OCI-LY3 (cell line): ENCODE results near the gene FGR.

Experiments used
- H2AFZ ChIP-seq: fragments of 200-600, 300-600 bp; shearing (Covaris generic); 2 replicates; pipeline ENCODE4 v1.6.0; 2014; ENCODE audit warnings: antibody characterized with exemption, low read depth, low read length
- H3K27ac ChIP-seq: fragments of 200-600, 300-600 bp; sonication (generic); 2 replicates; pipeline ENCODE4 v1.5.1; 2014; ENCODE audit warnings: mild to moderate bottlenecking, low read length, moderate library complexity, mixed read lengths
- H3K27me3 ChIP-seq: fragments of 200-600, 300-600 bp; sonication (generic); 2 replicates; pipeline ENCODE4 v1.6.1; 2014; ENCODE audit warnings: low read depth, low read length, mixed read lengths
- H3K36me3 ChIP-seq: fragments of 200-600, 300-600 bp; sonication (generic); replicated peaks from 2 replicates; pipeline ENCODE3; 2014; ENCODE audit warnings: low read depth, low read length, mixed read lengths
- H3K4me1 ChIP-seq: fragments of 300-600, 200-600 bp; sonication (generic); 2 replicates; pipeline ENCODE4 v1.6.1; 2014; ENCODE audit warnings: low read length, mixed read lengths
- H3K4me2 ChIP-seq: fragments of 200-600, 300-600 bp; sonication (generic); 2 replicates; pipeline ENCODE4 v1.6.1; 2014; ENCODE audit warnings: low read length, mixed read lengths
- H3K4me3 ChIP-seq: fragments of 300-600, 200-600 bp; sonication (generic); 2 replicates; pipeline ENCODE4 v1.5.1; 2014; ENCODE audit warnings: antibody characterized with exemption, mild to moderate bottlenecking, low read length, moderate library complexity
- H3K79me2 ChIP-seq: fragments of 300-600, 200-600 bp; shearing (Covaris generic); 2 replicates; pipeline ENCODE4 v1.6.1; 2014; ENCODE audit warnings: mild to moderate bottlenecking, low read length, mixed read lengths
- H3K9ac ChIP-seq: fragments of 300-600, 200-600 bp; shearing (Covaris generic); 2 replicates; pipeline ENCODE4 v1.6.0; 2014; ENCODE audit warnings: mild to moderate bottlenecking, low read length, moderate library complexity
- H3K9me3 ChIP-seq: fragments of 200-600, 300-600 bp; shearing (Covaris generic); 2 replicates; pipeline ENCODE4 v1.6.1; 2014; ENCODE audit warnings: low read length, mixed read lengths; ENCODE audit not compliant: insufficient read depth
- H4K20me1 ChIP-seq: fragments of 200-600, 300-600 bp; sonication (generic); 2 replicates; pipeline ENCODE4 v1.6.1; 2016; ENCODE audit warnings: low read length, mixed read lengths; ENCODE audit not compliant: insufficient read depth
- EZH2phosphoT487 ChIP-seq: fragments of 200-600 bp; shearing (Covaris generic); IDR thresholded peaks from 2 replicates; pipeline ENCODE4 v1.6.1; 2018; ENCODE audit warnings: antibody characterized with exemption, mixed run types, low read depth
- TF ChIP-seq, protein P1 (sequence below): fragments of 200-600, 300-600 bp; sonication (generic); IDR thresholded peaks from 2 replicates; pipeline ENCODE4 v1.5.1; 2014; ENCODE audit warnings: antibody characterized with exemption, low read length, low read depth

The FGR gene

DNA sequence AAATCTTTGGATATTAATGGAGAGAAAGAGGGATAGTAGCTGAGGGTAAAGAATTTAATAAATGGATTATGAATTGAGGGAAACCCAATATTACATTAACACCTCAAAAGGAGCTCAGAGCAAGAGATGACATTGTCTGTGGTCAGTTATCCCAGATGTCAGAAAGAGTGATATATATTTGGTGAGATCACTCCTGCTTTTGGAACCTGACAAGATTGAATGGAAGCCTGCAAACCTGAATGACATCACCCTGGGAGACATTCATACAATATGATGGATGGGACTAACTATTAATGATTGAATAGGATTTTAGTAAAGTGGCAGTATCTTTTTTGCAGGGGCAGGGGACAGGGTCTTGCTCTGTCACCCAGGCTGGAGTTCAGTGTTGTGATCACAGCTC lies 43.8 kb upstream of the FGR start:
- TF ChIP-seq, protein P1, sequence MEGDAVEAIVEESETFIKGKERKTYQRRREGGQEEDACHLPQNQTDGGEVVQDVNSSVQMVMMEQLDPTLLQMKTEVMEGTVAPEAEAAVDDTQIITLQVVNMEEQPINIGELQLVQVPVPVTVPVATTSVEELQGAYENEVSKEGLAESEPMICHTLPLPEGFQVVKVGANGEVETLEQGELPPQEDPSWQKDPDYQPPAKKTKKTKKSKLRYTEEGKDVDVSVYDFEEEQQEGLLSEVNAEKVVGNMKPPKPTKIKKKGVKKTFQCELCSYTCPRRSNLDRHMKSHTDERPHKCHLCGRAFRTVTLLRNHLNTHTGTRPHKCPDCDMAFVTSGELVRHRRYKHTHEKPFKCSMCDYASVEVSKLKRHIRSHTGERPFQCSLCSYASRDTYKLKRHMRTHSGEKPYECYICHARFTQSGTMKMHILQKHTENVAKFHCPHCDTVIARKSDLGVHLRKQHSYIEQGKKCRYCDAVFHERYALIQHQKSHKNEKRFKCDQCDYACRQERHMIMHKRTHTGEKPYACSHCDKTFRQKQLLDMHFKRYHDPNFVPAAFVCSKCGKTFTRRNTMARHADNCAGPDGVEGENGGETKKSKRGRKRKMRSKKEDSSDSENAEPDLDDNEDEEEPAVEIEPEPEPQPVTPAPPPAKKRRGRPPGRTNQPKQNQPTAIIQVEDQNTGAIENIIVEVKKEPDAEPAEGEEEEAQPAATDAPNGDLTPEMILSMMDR, result no peak
- no peak for TF ChIP-seq EZH2phosphoT487
- no peaks in the 10 kb centered on the region for H3K36me3 ChIP-seq
- no peak overlapping the region for H3K9ac ChIP-seq
- no peak overlapping the region for H2AFZ ChIP-seq
- H3K27ac ChIP-seq, result no peak overlapping the region
- no peaks in the 10 kb centered on the region for H3K79me2 ChIP-seq
- H3K4me3 ChIP-seq, result no peak overlapping the region
- no peak overlapping the region for H3K4me2 ChIP-seq
- H3K4me1 ChIP-seq, result no peaks in the 10 kb centered on the region
- no peaks in the 10 kb centered on the region for H3K27me3 ChIP-seq
- no peaks in the 10 kb centered on the region for H3K9me3 ChIP-seq
- no peaks in the 10 kb centered on the region for H4K20me1 ChIP-seq

DNA sequence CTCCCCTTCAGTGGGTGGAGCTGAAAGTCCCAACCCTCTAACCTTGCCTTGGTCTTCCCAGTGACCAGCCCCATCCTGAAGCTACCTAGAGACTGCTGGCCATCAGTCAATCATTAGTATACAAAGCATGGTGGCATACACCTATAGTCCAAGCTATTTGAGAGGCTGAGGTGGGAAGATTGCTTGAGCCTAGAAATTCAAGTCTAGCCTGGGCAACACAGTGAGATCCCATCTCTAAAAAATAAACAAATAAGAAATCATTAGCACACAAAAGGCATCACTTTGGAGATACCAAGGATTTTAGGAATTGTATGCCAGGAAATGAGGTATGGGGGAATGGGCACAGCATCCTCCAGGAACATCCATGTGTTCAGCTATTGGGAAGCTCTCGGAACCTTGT lies 41.4 kb upstream of the FGR start:
- Histone ChIP-seq H3K79me2 (no peaks in the 10 kb centered on the region), H4K20me1 (no peaks in the 10 kb centered on the region), H3K9me3 (no peaks in the 10 kb centered on the region), H2AFZ (no peak overlapping the region), H3K4me1 (peaks cover 10% of the 10 kb centered on the region), H3K27ac (no peak overlapping the region), H3K9ac (no peak overlapping the region), H3K36me3 (no peaks in the 10 kb centered on the region), H3K27me3 (no peaks in the 10 kb centered on the region), H3K4me3 (no peak overlapping the region), H3K4me2 (no peak overlapping the region)
- TF ChIP-seq, protein P1, result no peak
- TF ChIP-seq EZH2phosphoT487, result no peak

DNA sequence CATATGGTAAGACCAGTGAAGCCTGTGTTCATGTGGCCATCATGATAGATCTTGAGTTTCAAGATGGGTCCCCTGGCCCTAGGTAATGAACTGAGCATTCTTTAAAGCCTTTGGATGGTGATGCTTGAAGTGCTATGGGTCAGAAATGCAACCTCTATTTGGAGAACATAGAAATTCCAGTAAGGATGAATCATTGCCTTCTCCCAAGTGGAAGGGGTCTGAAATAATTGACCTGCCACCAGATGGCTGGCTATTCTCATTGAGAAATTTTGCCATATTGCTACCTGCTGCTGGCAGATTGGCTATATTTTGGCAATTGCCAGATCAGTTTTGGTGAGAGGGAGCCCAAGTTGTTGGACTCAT lies 37.7 kb upstream of the FGR start:
- no peak overlapping the region for H3K27ac ChIP-seq
- no peak overlapping the region for H3K9ac ChIP-seq

DNA sequence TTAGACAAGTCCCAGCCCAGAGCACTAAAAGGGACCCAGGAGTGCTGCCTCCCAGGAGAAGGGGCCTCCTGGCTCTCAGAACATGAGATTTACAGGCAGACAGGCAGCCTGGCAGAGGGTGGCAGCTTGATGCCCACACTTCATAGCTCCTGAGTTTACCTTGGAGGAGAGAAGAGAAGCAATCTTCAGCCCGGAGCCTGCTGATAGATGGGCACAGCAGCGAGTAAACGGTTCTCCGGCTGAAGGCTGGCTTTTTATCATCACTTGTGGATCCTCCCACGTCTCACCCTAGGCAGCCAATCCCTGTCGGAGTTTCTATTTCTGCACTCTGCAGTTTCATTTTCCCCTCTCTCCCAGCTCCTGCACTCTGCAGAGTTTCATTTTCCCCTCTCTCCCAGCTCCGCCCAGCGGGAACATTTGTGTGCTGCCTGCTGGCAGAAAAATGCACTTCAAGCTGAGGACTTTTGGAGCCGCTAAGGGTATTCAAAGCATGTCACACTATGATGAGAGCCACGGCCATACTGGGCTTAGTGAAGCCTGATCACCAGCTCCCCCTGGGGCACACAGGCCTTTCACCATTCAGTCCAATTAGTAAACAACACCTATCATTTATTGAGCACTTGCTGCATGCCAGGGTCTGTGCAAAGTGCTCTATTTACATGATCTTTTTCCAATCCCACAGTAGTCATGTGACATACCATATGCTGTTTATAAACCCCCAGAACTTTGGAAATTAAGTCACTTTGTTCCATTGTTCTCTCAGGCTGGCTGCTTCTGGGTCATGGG lies 37.2 kb upstream of the FGR start, which contains the start of gene IFI6:
TSS of gene IFI6 (minus strand) at position 229 of the 786 bp plus-strand sequence. CDS start 2,878 bp downstream, outside the sequence.
- no peaks in the 10 kb centered on the region for H3K36me3 ChIP-seq
- no peaks in the 10 kb centered on the region for H3K27me3 ChIP-seq
- H3K27ac ChIP-seq, result no peak within 1 kb of the TSS
- H3K4me2 ChIP-seq, result peak within 1 kb of the TSS; percentile 96
- H3K4me3 ChIP-seq, result peak within 1 kb of the TSS; percentile 87
- H3K79me2 ChIP-seq, result no peaks in the 10 kb centered on the region
- H2AFZ ChIP-seq, result peak within 1 kb of the TSS; percentile 98
- TF ChIP-seq, protein P1, result peak; percentile 31; the same call in 1 of the 2 replicates
- no peak for TF ChIP-seq EZH2phosphoT487
- H3K4me1 ChIP-seq, result peaks cover 13% of the 10 kb centered on the region
- no peaks in the 10 kb centered on the region for H4K20me1 ChIP-seq
- H3K9me3 ChIP-seq, result no peaks in the 10 kb centered on the region
- H3K9ac ChIP-seq, result peak within 1 kb of the TSS; percentile 47

More for the DNA sequence above, 37.7 kb upstream of the FGR start:
- no peaks in the 10 kb centered on the region for H3K9me3 ChIP-seq
- H3K36me3 ChIP-seq, result no peaks in the 10 kb centered on the region
- peak overlapping the region; percentile 98 for H2AFZ ChIP-seq
- peak overlapping the region; percentile 96 for H3K4me2 ChIP-seq
- peak overlapping the region; percentile 87 for H3K4me3 ChIP-seq
- H3K27me3 ChIP-seq, result no peaks in the 10 kb centered on the region
- no peaks in the 10 kb centered on the region for H3K79me2 ChIP-seq
- no peaks in the 10 kb centered on the region for H4K20me1 ChIP-seq
- H3K4me1 ChIP-seq, result peaks cover 13% of the 10 kb centered on the region
- no peak for TF ChIP-seq EZH2phosphoT487
- TF ChIP-seq, protein P1, result no peak
